ENCODE measurements around the gene LRRTM4. TPM values are rescaled to one million over a fixed set of nuclear protein-coding genes. Genes with fewer than 3 reads are reported as not detected.

LRRTM4 gene
- not detected in 2 replicates for total RNA-seq (2014; rRNA removed; shearing (Covaris generic); ENCODE audit: low replicate concordance)

DNA sequence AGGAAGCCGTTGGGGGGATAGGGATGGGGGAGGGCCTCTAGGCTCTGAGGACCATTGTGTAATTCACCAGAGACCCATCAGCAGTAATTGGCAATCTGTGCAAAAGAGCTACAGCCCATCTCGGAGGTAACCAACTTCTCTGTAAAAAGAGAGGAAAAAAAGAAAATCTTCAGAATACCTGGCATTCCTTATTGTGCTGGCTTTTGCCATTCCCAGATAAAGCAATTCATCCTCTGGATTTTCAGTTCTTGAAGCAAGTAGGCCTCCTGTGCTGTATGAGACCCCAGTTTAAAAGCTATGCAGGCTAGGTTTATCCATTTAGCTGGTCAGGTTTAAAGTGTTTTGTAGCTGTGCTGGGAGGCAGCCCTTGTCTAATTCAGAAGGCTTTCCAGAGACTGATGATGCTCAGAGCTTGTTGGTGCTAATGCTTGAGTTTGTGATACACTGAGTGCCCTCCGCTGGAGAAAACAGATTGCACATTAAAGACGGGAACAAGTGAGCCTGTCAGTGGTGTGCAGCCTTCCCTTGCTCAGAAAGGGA is at the start of gene LRRTM4:
Gene LRRTM4, minus strand, starts transcription at position 446 of the 540 bp plus-strand sequence.
- Histone ChIP-seq H3K36me3 (no peaks in the 10 kb centered on the region), H3K4me3 (no peak within 1 kb of the TSS), H3K27me3 (no peaks in the 10 kb centered on the region), H3K9me3 (no peaks in the 10 kb centered on the region)
- no peak for DNase-seq

DNA sequence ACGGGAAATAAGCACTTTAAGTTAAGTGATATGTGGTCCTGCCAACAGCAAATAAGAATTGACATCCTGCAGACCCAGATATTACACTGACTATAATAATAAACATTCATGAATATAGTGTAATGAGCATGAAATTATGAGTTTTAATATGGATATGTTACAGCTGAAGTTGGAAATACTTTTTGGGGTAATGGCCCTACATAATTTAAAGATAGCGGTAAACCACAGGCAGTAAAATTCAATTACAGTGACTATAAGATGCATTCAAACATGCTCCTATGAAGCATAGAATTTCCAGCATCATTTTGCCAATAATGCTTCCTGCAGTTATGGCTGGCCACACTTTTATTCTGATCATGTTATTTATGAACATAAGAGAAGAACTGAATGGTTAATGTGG is 49.4 kb upstream of the LRRTM4 start:
- H3K9me3 ChIP-seq: no peaks in the 10 kb centered on the region
- no peaks in the 10 kb centered on the region for H3K36me3 ChIP-seq
- no peak for DNase-seq
- H3K4me3 ChIP-seq: no peak overlapping the region
- H3K27me3 ChIP-seq: no peaks in the 10 kb centered on the region

DNA sequence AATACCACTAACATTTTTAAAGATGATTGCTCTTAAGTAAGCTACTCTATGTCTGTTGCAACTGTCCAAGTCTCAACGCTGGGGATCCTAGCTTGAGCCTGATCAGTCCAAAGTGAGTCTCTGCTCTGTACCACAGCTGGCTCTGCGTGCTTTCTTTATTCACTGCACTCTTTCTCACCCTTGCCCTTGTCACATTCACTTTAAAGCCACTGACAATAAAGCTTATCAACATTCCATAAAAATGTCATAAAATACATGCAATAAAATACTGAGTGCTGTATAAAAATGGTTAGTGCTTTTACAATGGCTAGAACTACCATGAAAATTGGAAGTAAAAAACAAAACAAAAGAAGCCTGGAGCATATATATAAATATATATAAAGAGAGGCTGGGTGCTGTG is 45.5 kb upstream of the LRRTM4 start:
- Histone ChIP-seq H3K27me3 (no peaks in the 10 kb centered on the region), H3K4me3 (no peak overlapping the region), H3K9me3 (no peaks in the 10 kb centered on the region), H3K36me3 (no peaks in the 10 kb centered on the region)
- no peak for DNase-seq

DNA sequence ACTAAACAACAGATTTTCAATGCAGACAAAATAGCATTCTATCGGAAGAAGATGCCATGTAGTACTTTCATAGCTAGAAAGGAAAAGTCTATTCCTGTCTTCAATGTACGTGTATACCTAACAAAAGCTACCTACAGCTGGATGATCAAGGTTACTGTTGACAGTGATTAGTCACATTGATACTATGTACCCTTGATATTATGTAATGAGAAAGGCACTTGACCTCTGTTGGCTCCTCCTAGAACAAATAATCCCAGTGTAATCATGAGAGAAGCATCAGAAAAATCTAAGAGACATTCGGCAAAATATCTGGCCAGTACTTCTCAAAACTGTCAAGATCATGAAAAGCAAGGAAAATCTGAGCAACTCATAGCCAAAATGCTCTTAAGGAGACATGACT is 44.4 kb upstream of the LRRTM4 start:
- Histone ChIP-seq H3K4me3 (no peak overlapping the region), H3K9me3 (no peaks in the 10 kb centered on the region), H3K36me3 (no peaks in the 10 kb centered on the region), H3K27me3 (no peaks in the 10 kb centered on the region)
- no peak for DNase-seq

DNA sequence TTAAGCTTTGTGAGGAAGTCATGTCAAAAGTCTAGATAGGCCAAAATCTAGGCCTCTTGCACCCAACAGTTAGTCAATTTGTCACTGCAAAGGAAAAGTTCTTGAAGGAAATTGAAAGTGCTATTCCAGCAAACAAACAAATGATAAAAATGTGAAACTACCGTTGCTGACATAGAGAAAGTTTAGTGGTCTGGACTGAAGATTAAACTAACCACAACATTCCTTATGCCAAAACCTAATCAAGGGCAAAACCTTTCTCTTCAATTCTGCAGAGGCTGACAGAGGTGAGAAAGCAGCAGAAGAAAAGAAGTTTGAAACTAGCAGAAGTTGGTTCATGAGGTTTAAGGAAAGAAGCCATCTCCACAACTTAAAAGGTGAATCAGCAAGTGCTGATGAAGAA is 44.0 kb upstream of the LRRTM4 start:
- no peaks in the 10 kb centered on the region for H3K9me3 ChIP-seq
- H3K36me3 ChIP-seq: no peaks in the 10 kb centered on the region
- no peak for DNase-seq

DNA sequence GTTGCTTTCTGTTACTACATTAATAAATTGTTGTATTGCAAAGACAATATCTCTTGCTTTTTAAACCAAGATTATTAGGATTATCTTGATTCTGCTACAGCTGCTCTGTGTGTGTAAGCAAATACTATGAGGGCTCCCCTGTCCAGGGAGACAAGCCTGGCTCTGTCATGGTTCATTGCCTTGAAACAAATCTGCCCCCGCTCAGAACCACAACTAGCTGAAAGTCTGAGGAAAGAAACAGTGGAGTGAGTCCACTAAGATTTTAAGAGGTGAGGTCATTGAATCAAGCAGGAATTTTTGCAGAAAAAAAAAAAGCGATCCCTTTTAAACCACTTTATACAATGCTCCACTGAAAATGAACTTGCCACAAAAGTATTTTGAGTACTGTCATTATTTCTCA is 30.8 kb upstream of the LRRTM4 start:
- H3K36me3 ChIP-seq: no peaks in the 10 kb centered on the region
- no peaks in the 10 kb centered on the region for H3K27me3 ChIP-seq
- H3K9me3 ChIP-seq: no peaks in the 10 kb centered on the region
- no peak overlapping the region for H3K4me3 ChIP-seq
- no peak for DNase-seq

More for the DNA sequence above, 44.0 kb upstream of the LRRTM4 start:
- Histone ChIP-seq H3K4me3 (no peak overlapping the region), H3K27me3 (no peaks in the 10 kb centered on the region)

DNA sequence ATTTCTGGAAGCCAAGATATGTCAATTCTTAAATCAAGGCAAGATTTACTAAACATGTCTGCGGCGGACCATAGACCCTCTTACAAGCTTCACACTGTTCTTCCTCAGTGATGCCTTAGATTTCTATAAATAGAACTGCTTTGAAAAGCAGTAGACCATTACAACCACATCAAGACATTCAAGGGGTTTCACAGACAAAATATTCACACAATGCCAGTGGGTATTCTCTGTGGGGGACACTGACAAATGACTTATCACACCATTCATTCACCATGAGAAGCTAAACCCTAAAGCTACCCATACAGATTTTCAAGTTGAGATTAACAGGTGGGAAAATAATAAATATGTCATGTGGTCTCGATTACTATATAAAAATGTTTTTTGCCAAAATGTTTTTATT is 15.9 kb upstream of the LRRTM4 start:
- no peak overlapping the region for H3K4me3 ChIP-seq
- DNase-seq: no peak
- no peaks in the 10 kb centered on the region for H3K36me3 ChIP-seq

DNA sequence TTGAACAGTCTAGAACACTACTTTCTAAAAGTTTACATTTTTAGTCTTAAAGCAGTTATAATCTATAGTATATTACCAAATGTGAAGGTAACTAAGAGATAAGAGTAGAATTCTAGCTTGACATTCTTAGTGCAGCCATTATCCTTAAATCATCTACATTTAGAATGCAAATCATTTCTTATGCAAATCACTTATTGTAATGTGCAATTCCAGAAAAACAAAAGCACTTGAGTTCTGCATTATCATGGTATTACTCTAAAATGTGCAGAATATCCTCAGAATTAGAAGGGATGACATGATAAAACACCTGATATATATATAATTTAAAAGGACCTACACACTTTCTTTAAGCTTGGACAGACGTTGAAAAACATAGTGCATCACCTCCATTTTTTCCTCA is 712 bp upstream of the LRRTM4 start:
- Histone ChIP-seq H3K4me3 (no peak overlapping the region), H3K36me3 (no peaks in the 10 kb centered on the region), H3K27me3 (no peaks in the 10 kb centered on the region), H3K9me3 (no peaks in the 10 kb centered on the region)
- DNase-seq: no peak

More for the DNA sequence above, 15.9 kb upstream of the LRRTM4 start:
- no peaks in the 10 kb centered on the region for H3K9me3 ChIP-seq
- no peaks in the 10 kb centered on the region for H3K27me3 ChIP-seq

DNA sequence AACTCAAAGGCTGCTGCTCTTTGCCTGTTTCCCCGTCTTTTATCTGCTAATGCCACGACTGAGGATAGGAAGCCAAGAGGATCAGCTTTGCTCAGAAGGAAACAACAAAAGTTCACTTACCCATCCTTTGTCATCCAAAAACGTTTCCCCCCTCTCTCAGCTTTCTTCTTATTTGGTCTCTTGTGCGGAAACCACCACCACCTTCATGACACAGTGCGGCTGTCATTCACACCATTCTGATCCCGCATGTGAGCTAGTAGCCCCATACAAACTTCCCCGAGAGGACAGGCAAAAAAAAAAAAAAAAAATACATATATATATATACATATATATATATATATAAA is 656 bp downstream of the LRRTM4 start:
- no peak overlapping the region for H3K4me3 ChIP-seq
- no peaks in the 10 kb centered on the region for H3K9me3 ChIP-seq
- DNase-seq: no peak
- no peaks in the 10 kb centered on the region for H3K36me3 ChIP-seq
- H3K27me3 ChIP-seq: no peaks in the 10 kb centered on the region

DNA sequence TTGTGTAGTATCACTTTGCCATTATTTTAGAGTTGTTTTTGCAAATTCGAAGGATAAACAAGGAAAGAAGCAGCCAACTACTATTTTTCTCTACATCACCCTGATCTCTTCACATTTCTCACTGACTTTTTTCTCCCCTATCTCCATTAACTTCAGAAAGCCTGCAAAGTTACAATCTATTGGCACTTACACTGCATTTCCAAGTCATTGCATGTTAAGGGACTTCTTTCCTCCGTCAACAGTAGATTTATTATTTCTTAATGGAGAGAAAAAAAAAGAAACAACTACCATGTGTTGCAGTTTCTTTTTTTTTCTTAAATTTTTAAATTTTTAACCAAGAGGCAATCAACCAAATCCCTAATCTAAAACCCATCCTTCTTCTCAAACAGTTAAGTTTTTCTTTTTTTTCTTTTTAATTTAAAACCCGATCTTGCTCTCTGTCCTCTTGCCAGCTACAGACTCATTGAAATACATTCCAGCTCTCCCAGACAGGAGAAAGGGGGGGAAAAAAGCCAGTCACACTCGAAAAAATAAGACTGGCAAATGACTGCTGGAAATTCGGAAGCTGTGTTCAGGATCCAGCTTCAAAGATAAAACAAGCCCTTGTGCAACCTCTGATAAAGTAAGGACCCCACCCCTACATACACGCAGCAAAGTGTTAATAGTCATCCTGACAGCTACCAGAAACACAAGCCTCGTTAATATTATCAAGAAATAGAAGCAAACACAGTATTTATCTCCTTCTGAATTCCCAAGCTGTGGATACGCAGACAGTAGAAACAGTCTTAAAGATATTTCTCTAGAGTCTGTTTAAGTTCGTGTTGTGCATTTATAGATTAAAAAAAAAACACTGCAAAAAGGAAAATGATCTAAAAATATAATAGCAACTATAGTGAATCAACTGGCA is 1.3 kb downstream of the LRRTM4 start:
- H3K27me3 ChIP-seq: no peaks in the 10 kb centered on the region

DNA sequence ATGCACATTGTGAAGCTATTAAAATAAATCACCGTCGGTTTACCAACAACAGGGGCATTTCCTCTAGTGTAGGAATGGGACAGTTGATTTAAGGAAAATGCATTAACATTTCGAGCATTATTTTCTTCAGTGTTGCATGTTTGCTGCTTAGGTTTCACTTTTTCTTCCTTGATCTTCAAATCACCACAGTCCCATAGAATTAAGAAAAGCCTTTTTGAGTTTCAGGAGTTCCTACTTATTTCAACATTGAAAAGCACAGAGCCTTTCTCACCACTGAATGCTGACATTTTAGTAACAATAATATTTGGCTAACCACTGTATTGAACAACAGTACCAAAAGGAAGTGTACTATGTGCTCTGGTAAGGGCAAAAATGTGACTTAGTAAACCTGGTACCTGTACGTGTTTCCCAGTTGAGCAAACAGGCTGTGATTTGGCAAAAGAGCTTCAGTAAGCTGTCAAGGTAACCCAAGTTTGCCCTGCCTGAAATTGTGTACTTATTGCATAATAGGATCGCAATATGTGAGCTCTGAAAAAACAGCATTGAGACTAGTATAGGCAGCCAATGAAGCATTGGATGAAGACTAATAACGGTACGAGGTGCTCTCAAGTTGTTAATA is 2.2 kb downstream of the LRRTM4 start:
- no peak for DNase-seq
- Histone ChIP-seq H3K4me3 (no peak overlapping the region), H3K27me3 (no peaks in the 10 kb centered on the region), H3K9me3 (no peaks in the 10 kb centered on the region), H3K36me3 (no peaks in the 10 kb centered on the region)

More for the DNA sequence above, 1.3 kb downstream of the LRRTM4 start:
- no peak for DNase-seq
- Histone ChIP-seq H3K9me3 (no peaks in the 10 kb centered on the region), H3K36me3 (no peaks in the 10 kb centered on the region), H3K4me3 (no peak overlapping the region)

DNA sequence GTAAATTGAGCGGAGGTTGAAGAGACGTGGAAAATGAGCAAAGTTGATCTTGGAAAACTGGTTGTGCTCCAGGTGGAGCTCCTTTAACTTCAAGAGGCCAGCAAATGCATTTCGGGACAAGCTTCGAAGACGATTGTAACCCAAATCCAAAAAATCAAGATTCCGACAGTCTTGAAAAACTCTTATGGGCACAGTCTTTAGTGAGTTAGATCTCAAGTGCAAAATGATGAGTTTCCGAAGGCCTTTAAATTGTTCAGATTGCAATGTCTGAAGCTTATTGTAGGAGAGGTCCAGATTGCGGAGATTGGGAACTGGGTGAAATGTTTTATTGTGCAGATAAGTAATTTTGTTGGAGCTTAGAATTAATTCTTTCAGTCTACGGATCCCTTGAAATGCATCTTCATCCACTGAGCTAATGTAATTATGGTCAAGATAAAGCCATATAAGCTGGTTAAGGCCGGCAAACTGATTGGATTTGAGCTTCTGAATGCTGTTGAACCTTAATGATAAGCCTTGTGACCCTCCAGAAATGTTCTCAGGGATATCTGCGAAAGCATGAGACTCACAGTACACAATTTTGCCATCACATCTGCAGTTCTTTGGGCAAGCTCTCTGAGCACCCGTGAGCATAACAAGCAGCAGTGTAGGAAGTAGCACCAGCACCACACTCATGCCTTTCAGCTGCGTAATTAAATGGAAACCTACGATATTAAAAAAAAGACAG is 2.9 kb downstream of the LRRTM4 start:
- Histone ChIP-seq H3K9me3 (no peaks in the 10 kb centered on the region), H3K27me3 (no peaks in the 10 kb centered on the region)
- DNase-seq: no peak

DNA sequence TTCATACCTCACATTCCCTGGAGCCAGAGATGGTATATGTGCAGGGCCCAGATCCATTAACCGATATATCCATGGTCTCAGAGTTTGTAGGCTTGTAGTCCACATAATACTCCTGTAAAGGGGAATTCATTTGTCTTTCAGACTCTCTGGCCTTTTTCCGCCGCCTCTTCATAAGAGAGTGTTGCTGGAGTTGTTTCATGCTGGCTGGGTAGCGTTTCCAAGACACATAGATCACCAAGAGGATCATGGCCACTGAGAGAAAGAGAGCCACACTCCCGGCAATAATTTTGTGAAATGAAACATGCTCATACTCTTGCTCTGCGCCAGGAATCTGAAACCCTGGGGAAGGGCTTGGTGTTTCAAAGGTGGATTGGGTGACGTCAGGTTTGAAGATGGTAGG is 3.9 kb downstream of the LRRTM4 start:
- no peak for DNase-seq
- H3K36me3 ChIP-seq: no peaks in the 10 kb centered on the region
- H3K4me3 ChIP-seq: no peak overlapping the region
- H3K9me3 ChIP-seq: no peaks in the 10 kb centered on the region
- no peaks in the 10 kb centered on the region for H3K27me3 ChIP-seq

More for the DNA sequence above, 2.9 kb downstream of the LRRTM4 start:
- no peak overlapping the region for H3K4me3 ChIP-seq
- no peaks in the 10 kb centered on the region for H3K36me3 ChIP-seq

DNA sequence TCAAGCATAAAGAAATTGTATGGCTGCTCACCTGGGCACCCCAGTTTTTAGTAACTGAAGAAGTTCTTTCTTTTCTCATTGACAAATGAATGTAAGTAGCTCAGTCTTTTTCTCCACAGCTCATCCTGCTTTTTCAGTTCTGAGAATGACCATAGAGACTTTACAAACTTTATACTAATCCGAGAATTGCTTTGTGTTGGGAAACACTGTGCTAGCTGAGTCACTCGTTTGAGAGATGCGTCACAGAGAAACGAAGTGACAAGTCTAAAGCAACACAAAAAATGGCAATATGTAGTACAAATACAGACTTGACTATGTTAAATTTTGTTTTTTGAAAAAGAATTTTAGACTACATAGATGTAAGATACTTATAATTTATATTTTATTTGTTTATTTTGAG is 9.0 kb downstream of the LRRTM4 start:
- Histone ChIP-seq H3K27me3 (no peaks in the 10 kb centered on the region), H3K36me3 (no peaks in the 10 kb centered on the region), H3K4me3 (no peak overlapping the region), H3K9me3 (no peaks in the 10 kb centered on the region)
- DNase-seq: no peak

DNA sequence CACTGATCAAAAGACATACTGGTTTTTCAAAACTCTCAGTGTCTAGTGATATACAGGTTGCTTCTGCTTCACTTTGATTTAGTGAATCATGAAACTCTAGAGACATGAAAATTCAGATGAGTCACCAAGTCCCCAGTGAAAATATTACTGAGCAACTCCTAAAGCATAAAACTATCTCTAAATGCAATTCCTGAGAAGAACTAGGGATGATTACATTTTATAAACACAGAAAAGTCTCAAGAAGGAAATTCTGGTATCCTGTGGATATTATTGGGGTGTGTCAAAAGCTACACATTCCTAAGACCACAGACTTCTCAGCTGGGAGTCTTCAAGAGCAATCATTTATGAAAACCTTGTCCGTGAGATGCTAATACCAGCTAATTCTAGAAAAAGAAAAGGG is 9.7 kb downstream of the LRRTM4 start:
- no peaks in the 10 kb centered on the region for H3K27me3 ChIP-seq
- H3K9me3 ChIP-seq: no peaks in the 10 kb centered on the region
- DNase-seq: no peak
- no peak overlapping the region for H3K4me3 ChIP-seq
- no peaks in the 10 kb centered on the region for H3K36me3 ChIP-seq

DNA sequence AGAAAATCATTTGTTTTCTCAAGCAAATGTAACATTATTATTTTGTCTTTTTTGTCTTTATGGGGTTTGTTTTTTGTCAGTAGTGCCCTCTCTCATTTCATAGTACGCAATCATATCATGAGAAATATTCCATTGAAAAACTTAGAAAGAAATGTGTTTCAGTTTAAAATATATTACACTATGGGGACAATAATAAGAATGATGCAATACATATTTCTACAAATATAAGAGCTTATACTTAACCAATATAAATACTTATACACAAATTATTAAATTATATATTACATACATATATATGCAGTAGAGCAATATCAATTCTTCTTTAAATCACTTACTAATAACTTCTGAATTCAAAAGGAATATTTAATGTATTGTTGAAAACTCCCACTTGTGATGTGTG is 13.7 kb downstream of the LRRTM4 start:
- Histone ChIP-seq H3K4me3 (no peak overlapping the region), H3K9me3 (no peaks in the 10 kb centered on the region), H3K36me3 (no peaks in the 10 kb centered on the region), H3K27me3 (no peaks in the 10 kb centered on the region)
- no peak for DNase-seq

DNA sequence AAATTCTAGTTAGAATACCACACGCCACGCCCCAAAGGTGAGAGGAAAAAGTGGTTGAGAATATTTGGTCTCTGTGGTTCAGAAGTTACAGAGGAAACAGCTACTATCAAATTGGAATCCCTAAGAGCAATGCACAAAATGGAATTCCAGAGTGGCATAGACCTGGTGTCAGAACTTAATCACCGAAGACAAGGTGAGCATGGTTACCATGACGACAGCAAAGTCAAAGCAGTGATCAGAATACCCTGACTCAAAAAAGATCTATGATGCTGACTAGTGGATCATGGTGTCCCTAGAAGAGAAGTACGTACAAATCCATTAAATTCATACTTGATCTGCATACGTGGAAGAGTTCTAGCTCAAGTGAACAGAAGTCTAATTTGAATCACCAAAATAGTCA is 14.5 kb downstream of the LRRTM4 start:
- H3K27me3 ChIP-seq: no peaks in the 10 kb centered on the region
- H3K36me3 ChIP-seq: no peaks in the 10 kb centered on the region
- H3K9me3 ChIP-seq: no peaks in the 10 kb centered on the region
- H3K4me3 ChIP-seq: no peak overlapping the region
- DNase-seq: no peak
